ENCODE measurements around the gene TBC1D5. TPM values are rescaled to one million over a fixed set of nuclear protein-coding genes. Genes with fewer than 3 reads are reported as not detected.
"Not testable (repeated sequence)": the region's sequence is repeated elsewhere in the genome, so short reads cannot be mapped to it uniquely, and the experiment has no call there.

TBC1D5 gene
- 43.6 TPM for polyA plus RNA-seq (2013, experiment 1 of 4)
- 49.8 TPM for polyA plus RNA-seq (2013, experiment 2 of 4)
- 35.0 TPM for polyA plus RNA-seq (2013, experiment 3 of 4)
- 36.7 TPM for polyA plus RNA-seq (2013, experiment 4 of 4)

DNA sequence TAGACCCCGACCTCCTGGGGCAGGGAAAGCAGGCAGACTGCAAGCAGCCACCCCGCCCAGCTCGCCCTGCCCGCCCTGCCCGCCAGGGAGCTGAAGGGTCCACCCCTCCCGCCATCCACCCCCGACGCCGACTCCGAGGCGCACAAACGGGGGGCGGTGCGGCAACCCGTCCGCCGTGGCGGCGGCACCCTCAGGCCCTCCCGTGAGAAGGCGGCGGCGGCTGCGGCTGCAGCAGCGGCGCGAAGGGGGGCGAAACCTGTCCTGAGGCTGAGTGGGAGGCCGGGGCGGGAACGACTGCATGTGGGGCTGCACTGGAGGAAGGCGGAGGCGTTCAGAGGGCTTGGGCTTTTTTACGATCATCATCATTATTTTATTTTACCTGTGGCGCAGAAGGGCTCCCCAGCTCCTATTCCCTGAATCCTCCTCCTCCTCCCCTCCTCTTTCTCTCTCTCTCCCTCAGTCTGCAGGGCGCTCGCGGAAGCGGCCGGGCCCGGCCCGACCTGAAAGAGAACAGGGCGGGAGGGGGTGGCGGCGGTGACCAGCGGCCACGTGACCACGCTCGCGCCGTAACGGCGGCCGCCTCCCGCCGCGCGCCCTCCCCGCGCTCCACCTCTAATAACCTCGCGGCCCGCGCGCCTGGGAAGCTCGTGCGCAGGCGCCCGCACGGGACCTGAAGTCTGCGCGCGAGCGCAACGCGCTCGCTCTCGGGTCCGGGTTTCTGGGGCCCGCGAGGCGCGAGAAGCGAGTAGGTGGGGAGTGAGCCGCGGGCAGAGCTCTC is at the start of gene TBC1D5:
Gene TBC1D5 (minus strand): TSS at position 530 of the 778 bp plus-strand sequence. CDS start 234,061 bp downstream, outside the sequence.
- no peaks in the 10 kb centered on the region for H3K36me3 ChIP-seq (ENCODE audit: control insufficient read depth, insufficient read depth, low read length)

DNA sequence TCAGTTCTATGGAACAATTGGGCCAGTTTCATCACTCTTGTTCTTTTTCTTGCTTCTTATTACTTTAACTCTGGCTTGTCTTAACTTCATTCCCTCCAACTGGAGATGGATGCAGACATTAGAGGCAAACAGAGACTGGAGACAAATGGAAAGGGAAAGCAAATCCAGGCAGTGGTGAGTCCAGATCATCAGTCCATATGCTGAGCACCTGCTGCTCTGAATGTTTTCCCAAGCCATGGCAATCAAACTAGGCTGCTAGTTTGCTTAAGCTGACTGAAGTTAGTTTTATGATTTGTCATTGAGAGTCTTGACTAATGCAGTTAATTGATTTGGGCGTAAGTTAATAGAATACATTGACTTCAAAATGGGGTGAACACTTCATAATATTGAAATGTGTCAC is 41.0 kb upstream of the TBC1D5 start:
- no peaks in the 10 kb centered on the region for H3K4me1 ChIP-seq (ENCODE audit: control insufficient read depth, insufficient read depth, low read length)
- no peaks in the 10 kb centered on the region for H3K9me3 ChIP-seq (ENCODE audit: control insufficient read depth, low read length)
- H3K36me3 ChIP-seq (ENCODE audit: control insufficient read depth, insufficient read depth, low read length): no peaks in the 10 kb centered on the region
- no peak overlapping the region for H3K27ac ChIP-seq (ENCODE audit: insufficient read depth, low read depth, low read length, poor library complexity, severe bottlenecking)
- no peaks in the 10 kb centered on the region for H3K27me3 ChIP-seq (ENCODE audit: control insufficient read depth, insufficient read depth, low read length, poor library complexity, severe bottlenecking)
- H3K4me3 ChIP-seq (ENCODE audit: insufficient read depth, low read depth, low read length): no peak overlapping the region
- 88 to 100% methylated on average over 1 of the region's 1 CpG for WGBS, 2 experiments

More for the DNA sequence above, at the start of gene TBC1D5:
- peaks cover 12% of the 10 kb centered on the region for H3K4me1 ChIP-seq (ENCODE audit: control insufficient read depth, insufficient read depth, low read length)
- H3K9me3 ChIP-seq (ENCODE audit: control insufficient read depth, low read length): no peaks in the 10 kb centered on the region
- no peaks in the 10 kb centered on the region for H3K27me3 ChIP-seq (ENCODE audit: control insufficient read depth, insufficient read depth, low read length, poor library complexity, severe bottlenecking)
- peak within 1 kb of the TSS; percentile 98 for H3K27ac ChIP-seq (ENCODE audit: insufficient read depth, low read depth, low read length, poor library complexity, severe bottlenecking)
- WGBS, 2 experiments: 0% methylated on average over 86 of the region's 86 CpGs
- H3K4me3 ChIP-seq (ENCODE audit: insufficient read depth, low read depth, low read length): peak within 1 kb of the TSS; percentile 71

DNA sequence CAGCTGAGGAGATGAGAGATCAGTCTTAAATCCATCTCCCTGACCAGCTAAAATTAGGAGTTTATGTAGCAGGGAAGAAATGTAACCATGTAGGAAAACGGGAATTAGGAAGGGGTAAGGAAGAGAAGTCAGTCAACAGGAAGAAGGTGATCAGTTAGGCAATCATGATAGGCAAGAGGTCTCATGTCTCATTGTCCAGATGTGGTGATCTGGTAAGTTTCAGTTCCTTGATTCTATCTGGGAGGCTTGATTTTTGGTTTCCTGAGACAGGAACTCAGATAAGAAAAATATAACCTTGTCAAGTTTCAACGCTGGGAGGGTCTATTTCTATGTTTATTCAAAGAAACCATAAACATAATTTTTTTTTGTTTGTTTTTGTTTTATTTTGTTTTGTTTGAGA is 40.3 kb upstream of the TBC1D5 start:
- H3K27me3 ChIP-seq (ENCODE audit: control insufficient read depth, insufficient read depth, low read length, poor library complexity, severe bottlenecking): no peaks in the 10 kb centered on the region
- 90 to 92% methylated on average over 1 of the region's 2 CpGs for WGBS, 2 experiments
- H3K27ac ChIP-seq (ENCODE audit: insufficient read depth, low read depth, low read length, poor library complexity, severe bottlenecking): no peak overlapping the region
- H3K36me3 ChIP-seq (ENCODE audit: control insufficient read depth, insufficient read depth, low read length): no peaks in the 10 kb centered on the region
- no peak overlapping the region for H3K4me3 ChIP-seq (ENCODE audit: insufficient read depth, low read depth, low read length)
- H3K4me1 ChIP-seq (ENCODE audit: control insufficient read depth, insufficient read depth, low read length): no peaks in the 10 kb centered on the region
- no peaks in the 10 kb centered on the region for H3K9me3 ChIP-seq (ENCODE audit: control insufficient read depth, low read length)

DNA sequence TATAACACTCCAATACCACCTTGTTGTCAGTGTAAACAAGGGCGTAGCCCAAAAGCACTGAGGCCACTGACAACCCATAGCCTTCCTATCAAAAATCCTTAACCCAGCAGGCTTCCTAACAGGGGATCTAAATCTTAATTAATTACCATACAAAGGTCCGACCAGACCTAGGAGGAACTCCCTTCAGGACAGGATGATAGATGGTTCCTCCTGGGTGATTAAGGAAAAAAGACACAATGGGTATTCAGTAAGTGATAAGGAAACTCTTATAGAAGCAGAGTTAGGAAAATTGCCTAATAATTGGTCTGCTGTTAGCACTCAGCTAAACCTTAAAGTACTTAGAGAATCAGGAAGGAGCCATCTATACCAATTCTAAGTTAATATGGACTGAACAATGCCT is 37.9 kb upstream of the TBC1D5 start:
- H3K4me1 ChIP-seq (ENCODE audit: control insufficient read depth, insufficient read depth, low read length); H3K9me3 ChIP-seq (ENCODE audit: control insufficient read depth, low read length); H3K27ac ChIP-seq (ENCODE audit: insufficient read depth, low read depth, low read length, poor library complexity, severe bottlenecking); H3K4me3 ChIP-seq (ENCODE audit: insufficient read depth, low read depth, low read length); H3K36me3 ChIP-seq (ENCODE audit: control insufficient read depth, insufficient read depth, low read length); H3K27me3 ChIP-seq (ENCODE audit: control insufficient read depth, insufficient read depth, low read length, poor library complexity, severe bottlenecking): not testable (repeated sequence)
- 83 to 100% methylated on average over 2 of the region's 2 CpGs for WGBS, 2 experiments

DNA sequence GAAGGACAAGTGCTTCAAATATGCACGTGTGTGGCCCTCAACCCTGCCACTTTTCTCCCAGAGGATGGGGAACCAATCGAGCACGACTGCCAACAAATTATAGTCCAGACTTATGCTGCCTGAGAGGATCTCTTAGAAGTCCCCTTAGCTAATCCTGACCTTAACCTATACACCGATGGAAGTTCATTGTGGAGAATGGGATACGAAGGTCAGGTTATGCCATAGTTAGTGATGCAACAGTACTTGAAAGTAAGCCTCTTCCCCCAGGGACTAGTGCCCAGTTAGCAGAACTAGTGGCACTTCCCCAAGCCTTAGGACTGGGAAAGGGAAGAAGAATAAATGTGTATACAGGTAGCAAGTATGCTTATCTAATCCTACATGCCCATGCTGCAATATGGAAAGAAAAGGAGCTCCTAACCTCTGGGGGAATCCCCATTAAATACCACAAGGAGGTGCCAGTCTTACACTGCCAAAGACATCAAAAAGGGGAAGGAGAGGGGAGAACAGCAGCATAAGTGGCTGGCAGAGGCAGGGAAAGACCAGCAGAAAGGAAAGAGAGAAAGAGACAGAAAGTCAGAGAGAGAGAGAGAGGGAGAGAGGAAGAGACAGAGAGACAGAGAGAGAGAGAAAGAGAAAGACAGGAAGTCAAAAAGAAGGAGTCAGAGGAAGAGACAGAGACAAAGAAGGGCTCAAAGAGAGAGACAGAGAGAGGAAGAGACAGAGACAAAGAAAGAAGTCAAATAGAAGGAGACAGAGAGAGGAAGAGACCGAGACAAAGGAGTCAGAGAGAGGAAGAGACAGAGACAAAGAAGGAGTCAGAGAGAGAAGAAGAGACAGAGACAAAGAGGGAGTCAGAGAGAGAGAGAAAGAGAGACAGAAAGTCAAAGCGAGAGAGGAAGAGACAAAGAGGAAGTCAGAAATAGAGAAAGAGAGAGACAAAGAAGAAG is 37.1 kb upstream of the TBC1D5 start:
- WGBS, 2 experiments: 95 to 96% methylated on average over 7 of the region's 7 CpGs
- H3K9me3 ChIP-seq (ENCODE audit: control insufficient read depth, low read length); H3K4me1 ChIP-seq (ENCODE audit: control insufficient read depth, insufficient read depth, low read length); H3K27ac ChIP-seq (ENCODE audit: insufficient read depth, low read depth, low read length, poor library complexity, severe bottlenecking); H3K4me3 ChIP-seq (ENCODE audit: insufficient read depth, low read depth, low read length); H3K36me3 ChIP-seq (ENCODE audit: control insufficient read depth, insufficient read depth, low read length); H3K27me3 ChIP-seq (ENCODE audit: control insufficient read depth, insufficient read depth, low read length, poor library complexity, severe bottlenecking): not testable (repeated sequence)

GRCh38 chr3:17777326-17777725 is 34.9 kb upstream of the TBC1D5 start:
- not testable (repeated sequence) for H3K27ac ChIP-seq (ENCODE audit: insufficient read depth, low read depth, low read length, poor library complexity, severe bottlenecking)

GRCh38 chr3:17775073-17775472 is 32.6 kb upstream of the TBC1D5 start:
- Histone ChIP-seq H3K27me3 (ENCODE audit: control insufficient read depth, insufficient read depth, low read length, poor library complexity, severe bottlenecking) (no peaks in the 10 kb centered on the region), H3K36me3 (ENCODE audit: control insufficient read depth, insufficient read depth, low read length) (no peaks in the 10 kb centered on the region), H3K9me3 (ENCODE audit: control insufficient read depth, low read length) (no peaks in the 10 kb centered on the region), H3K27ac (ENCODE audit: insufficient read depth, low read depth, low read length, poor library complexity, severe bottlenecking) (no peak overlapping the region), H3K4me1 (ENCODE audit: control insufficient read depth, insufficient read depth, low read length) (no peaks in the 10 kb centered on the region), H3K4me3 (ENCODE audit: insufficient read depth, low read depth, low read length) (no peak overlapping the region)
- WGBS, 2 experiments: 87 to 90% methylated on average over 8 of the region's 8 CpGs

More at GRCh38 chr3:17777326-17777725, 34.9 kb upstream of the TBC1D5 start:
- not testable (repeated sequence) for H3K36me3 ChIP-seq (ENCODE audit: control insufficient read depth, insufficient read depth, low read length); H3K27me3 ChIP-seq (ENCODE audit: control insufficient read depth, insufficient read depth, low read length, poor library complexity, severe bottlenecking); H3K4me1 ChIP-seq (ENCODE audit: control insufficient read depth, insufficient read depth, low read length); H3K4me3 ChIP-seq (ENCODE audit: insufficient read depth, low read depth, low read length); H3K9me3 ChIP-seq (ENCODE audit: control insufficient read depth, low read length)
- 93 to 96% methylated on average over 6 of the region's 6 CpGs for WGBS, 2 experiments

DNA sequence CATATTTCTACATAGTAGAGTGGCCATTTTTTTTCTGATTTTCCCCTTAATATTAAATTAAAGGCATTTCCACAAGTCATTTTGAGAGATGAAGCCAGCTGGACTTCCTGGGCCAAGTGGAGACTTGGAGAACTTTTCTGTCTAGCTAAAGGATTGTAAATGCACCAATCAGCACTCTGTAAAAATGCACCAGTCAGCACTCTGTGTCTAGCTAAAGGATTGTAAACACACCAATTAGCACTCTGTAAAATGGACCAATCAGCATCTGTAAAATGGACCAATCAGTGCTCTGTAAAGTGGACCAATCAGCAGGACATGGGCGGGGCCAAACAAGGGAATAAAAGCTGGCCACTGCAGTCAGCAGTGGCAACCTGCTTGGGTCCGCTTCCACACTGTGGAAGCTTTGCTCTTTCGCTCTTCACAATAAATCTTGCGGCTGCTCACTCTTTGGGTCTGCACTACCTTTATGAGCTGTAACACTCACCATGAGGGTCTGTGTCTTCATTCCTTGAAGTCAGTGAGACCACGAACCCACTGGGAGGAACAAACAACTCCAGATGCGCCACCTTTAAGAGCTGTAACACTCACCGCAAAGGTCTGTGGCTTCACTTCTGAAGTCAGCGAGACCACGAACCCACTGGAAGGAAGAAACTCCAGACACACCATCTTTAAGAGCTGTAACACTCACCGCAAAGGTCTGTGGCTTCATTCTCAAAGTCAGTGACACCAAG is 31.9 kb upstream of the TBC1D5 start:
- H3K36me3 ChIP-seq (ENCODE audit: control insufficient read depth, insufficient read depth, low read length); H3K27me3 ChIP-seq (ENCODE audit: control insufficient read depth, insufficient read depth, low read length, poor library complexity, severe bottlenecking); H3K4me3 ChIP-seq (ENCODE audit: insufficient read depth, low read depth, low read length); H3K4me1 ChIP-seq (ENCODE audit: control insufficient read depth, insufficient read depth, low read length); H3K27ac ChIP-seq (ENCODE audit: insufficient read depth, low read depth, low read length, poor library complexity, severe bottlenecking); H3K9me3 ChIP-seq (ENCODE audit: control insufficient read depth, low read length): not testable (repeated sequence)
- 93 to 94% methylated on average over 10 of the region's 10 CpGs for WGBS, 2 experiments

- H3K4me3 ChIP-seq (ENCODE audit: insufficient read depth, low read depth, low read length): no peak overlapping the region
- no peak overlapping the region for H3K27ac ChIP-seq (ENCODE audit: insufficient read depth, low read depth, low read length, poor library complexity, severe bottlenecking)
- no peaks in the 10 kb centered on the region for H3K9me3 ChIP-seq (ENCODE audit: control insufficient read depth, low read length)
- no peaks in the 10 kb centered on the region for H3K36me3 ChIP-seq (ENCODE audit: control insufficient read depth, insufficient read depth, low read length)
- no peaks in the 10 kb centered on the region for H3K4me1 ChIP-seq (ENCODE audit: control insufficient read depth, insufficient read depth, low read length)
- 100% methylated on average over 3 of the region's 3 CpGs; no CpG with 5 or more reads in 1 of the 2 experiments for WGBS, 2 experiments
- no peaks in the 10 kb centered on the region for H3K27me3 ChIP-seq (ENCODE audit: control insufficient read depth, insufficient read depth, low read length, poor library complexity, severe bottlenecking)
Measured at GRCh38 chr3:17772556-17772955, 30.1 kb upstream of the TBC1D5 start.

Data from ectodermal cell (in vitro differentiated cells).